Measurements from ENCODE around the gene OGFR.

GRCh38 chr20:62837790-62838127, 33.1 kb downstream of the OGFR start:
- no peak for TF ChIP-seq CTCF (IDR thresholded peaks at IDR 0.05)
- no peak for TF ChIP-seq EZH2 (IDR thresholded peaks at IDR 0.05)
- TF ChIP-seq EZH2phosphoT487 (IDR thresholded peaks at IDR 0.05): no peak

Data from neural progenitor cell (in vitro differentiated cells).